Dermis blood vessel endothelial cell (primary cell): ENCODE data around the gene SLC35A1. TPM values are rescaled to one million over a fixed set of nuclear protein-coding genes. Genes with fewer than 3 reads are reported as not detected.

Experiments
- DNase-seq: peaks from one replicate; pipeline ENCODE4 v3.0.0; 2010
- total RNA-seq: library from RNA; depleted of rRNA; stranded (reverse); fragments of >200 nt; gene quantifications from 2 replicates; pipeline ENCODE4 v1.2.3, GENCODE V29; 2014

Gene SLC35A1
- total RNA-seq, 1 donor from 2014 or later = 26.2 TPM

DNA sequence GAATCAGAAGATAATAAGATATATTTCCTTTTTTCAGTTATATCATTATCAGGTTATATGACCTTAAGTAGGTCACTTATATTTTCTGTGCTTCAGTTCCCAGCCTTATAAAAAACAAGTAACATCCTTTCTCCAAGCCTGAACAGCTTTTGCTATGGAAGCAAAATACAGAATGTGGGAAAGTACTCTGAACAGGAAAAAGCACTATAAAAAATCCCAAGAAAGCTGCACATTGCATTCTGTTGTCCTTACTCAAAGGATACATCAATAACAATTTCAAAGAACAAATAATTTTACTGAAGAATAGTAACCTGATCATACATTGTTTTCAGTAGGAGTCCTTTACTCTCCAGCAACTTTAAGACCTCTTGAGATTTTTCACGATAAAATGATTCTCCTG, 56.4 kb downstream of the SLC35A1 start:
- no peak for DNase-seq

DNA sequence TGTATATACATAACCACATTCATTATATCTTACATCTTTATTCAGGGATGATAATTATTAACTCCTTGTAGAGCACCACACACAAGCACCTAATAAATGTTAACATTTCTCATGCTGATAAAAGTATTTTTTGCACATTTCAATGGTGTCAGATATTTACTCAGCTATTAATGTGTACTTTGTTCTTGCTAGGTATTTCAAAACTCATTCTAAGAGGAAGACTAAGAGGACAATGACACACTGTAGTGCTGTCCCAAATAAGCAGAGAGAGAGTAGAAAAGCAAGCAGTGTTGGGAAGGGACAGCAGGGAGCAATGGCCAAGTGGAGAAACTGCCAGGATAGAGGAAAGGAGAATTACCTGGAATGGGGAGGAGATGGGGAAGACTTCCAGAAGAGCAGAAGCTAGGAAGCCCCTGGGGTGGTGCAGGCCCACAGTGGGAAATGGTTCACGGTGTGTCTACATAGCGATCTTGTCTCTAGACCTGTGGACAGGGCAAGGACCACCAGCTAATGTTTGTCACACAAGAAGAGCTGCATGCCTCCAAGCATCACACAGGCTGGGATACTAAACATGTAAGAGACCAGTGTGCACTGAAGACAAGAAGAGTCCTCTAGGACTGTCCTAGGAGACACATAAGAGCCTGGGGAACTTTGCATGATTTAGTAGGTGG, 61.7 kb downstream of the SLC35A1 start:
- DNase-seq = no peak

DNA sequence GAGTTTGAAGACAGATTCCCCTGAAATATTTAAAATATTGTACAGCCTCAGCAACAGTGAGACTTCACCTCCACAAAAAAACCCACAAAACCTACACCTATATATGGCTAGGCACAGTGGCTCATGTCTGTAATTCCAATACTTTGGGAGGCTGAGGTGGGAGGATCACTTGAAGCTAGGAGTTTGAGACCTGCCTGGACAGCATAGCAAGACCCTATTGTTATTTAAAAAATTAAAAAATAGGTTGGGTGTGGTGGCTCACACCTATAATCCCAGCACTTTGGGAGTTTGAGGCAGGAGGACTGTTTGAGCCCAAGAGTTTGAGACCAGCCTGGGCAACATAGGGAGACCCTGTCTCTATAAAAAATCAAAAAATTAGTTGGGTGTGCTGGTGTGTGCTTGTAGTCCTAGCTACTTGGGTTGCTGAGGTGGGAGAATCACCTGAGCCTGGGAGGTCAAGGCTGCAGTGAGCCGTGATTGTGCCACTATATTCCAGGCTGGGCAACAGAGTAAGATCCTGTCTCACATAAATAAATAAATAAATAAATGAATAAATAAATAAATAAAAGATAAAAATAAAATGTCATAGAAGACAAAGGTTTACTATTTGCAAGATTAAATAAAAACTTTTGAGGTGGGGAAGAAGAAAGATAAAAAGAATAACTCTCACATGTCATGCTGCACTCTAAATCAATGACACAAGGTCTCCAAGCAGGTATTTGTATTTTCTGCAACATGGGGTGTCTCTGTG, 65.9 kb downstream of the SLC35A1 start:
- DNase-seq = no peak

GRCh38 chr6:87539554-87539953, 66.8 kb downstream of the SLC35A1 start:
- no peak for DNase-seq

DNA sequence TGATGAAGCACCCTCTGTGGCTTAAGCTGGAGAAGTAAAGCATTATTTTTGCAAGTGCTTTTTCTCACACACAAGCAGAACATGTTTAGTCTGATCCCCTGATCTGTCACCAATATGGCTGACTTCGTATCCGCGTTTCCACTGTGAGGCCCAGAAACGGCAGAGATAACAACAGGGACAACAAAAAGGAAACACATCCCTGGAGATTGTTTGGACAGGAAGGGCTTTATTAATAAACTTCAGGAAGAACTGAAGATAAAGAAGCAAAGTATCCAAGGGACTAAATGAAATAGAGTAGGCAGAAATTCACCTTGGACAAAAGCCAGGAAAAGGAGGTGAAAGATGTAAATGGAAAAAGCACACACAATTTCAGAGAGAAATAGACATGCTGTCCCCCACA, 67.8 kb downstream of the SLC35A1 start:
- peak; percentile 81 for DNase-seq

GRCh38 chr6:87541041-87541440, 68.3 kb downstream of the SLC35A1 start:
- DNase-seq = no peak

DNA sequence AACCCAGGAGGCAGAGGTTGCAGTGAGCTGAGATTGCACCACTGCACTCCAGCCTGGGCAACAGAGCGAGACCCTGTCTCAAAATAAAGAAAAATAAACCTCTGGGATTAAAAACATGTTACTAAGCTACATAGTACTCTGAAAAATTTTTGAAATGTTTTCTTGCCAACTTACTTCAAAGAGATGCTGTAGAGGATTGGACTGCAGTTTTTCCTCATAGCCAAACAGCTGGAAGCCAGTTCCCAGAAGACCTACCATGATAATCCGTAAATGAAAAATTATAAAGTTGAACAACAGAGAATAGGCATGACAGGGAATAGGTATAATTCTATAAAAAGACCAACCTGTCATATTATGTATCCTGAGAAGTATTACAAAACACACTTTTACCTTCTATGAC, 69.0 kb downstream of the SLC35A1 start:
- no peak for DNase-seq

GRCh38 chr6:87543696-87544473, 71.1 kb downstream of the SLC35A1 start:
- no peak for DNase-seq

GRCh38 chr6:87544474-87544735, 71.6 kb downstream of the SLC35A1 start:
- no peak for DNase-seq

- DNase-seq = no peak
Measured at GRCh38 chr6:87551799-87552198, 79.0 kb downstream of the SLC35A1 start.

DNA sequence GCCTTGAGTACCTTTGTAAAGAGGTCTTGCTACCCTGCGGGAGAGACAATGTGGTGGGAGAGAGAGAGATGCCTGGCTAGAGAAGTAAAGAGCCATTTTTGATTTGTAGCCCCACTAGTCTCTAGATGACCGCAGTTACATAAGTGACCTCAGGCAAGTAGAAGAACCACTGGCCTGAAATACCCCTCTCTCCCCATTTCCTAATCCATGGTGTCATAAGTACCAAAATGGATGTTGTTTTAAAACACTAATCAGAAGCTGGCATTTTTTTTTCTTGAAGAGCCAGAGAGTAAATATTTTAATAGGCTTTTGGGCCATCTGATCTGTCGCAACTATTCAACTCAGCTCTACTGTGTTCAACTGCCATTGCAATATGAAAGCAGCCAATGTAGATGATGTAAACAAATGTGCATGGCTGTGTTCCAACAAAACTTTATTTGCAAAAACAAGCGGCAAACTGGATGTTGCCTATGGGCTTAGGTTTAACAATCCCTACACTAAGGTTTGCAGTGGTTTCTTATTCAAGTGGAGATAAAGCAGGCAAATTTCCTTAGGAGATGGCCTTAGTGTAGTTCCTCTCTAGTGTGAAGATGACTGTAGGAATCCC, 80.5 kb downstream of the SLC35A1 start:
- DNase-seq = no peak

GRCh38 chr6:87555506-87555905, 82.7 kb downstream of the SLC35A1 start:
- no peak for DNase-seq

GRCh38 chr6:87558446-87558845, 85.7 kb downstream of the SLC35A1 start:
- no peak for DNase-seq

- no peak for DNase-seq
Measured at GRCh38 chr6:87561017-87561416, 88.2 kb downstream of the SLC35A1 start.

Other genes with a start within 250 kb of the SLC35A1 start
- gene SMIM8, start 150.4 kb upstream of the SLC35A1 start, total RNA-seq = 3.8 and 4.3 TPM in 2 replicates
- not detected in 2 replicates for gene GJB7, start 143.7 kb upstream of the SLC35A1 start, total RNA-seq
- gene C6orf163, start 128.2 kb upstream of the SLC35A1 start, total RNA-seq = 1.0 and 1.9 TPM in 2 replicates
- gene CFAP206, start 65.0 kb upstream of the SLC35A1 start, total RNA-seq = 0.19 and 0.51 TPM in 2 replicates
- gene RARS2, start 117.0 kb downstream of the SLC35A1 start, total RNA-seq = 31.7 and 38.3 TPM in 2 replicates
- 12.9 and 19.9 TPM in 2 replicates for gene ORC3, start 117.2 kb downstream of the SLC35A1 start, total RNA-seq
- 15.1 and 22.2 TPM in 2 replicates for gene AKIRIN2, start 229.3 kb downstream of the SLC35A1 start, total RNA-seq